HG02798 (cell line): ENCODE measurements around the gene TMEM234.
"Not testable (repeated sequence)": the region's sequence is repeated elsewhere in the genome, so short reads cannot be mapped to it uniquely, and the experiment has no call there.

Experiments used
- ATAC-seq: cut with Tn5 transposase; IDR thresholded peaks from one replicate; pipeline ENCODE4 v1.9.1; 2021; ENCODE audit warnings: mild to moderate bottlenecking; ENCODE audit not compliant: unreplicated experiment, poor library complexity

Gene TMEM234

DNA sequence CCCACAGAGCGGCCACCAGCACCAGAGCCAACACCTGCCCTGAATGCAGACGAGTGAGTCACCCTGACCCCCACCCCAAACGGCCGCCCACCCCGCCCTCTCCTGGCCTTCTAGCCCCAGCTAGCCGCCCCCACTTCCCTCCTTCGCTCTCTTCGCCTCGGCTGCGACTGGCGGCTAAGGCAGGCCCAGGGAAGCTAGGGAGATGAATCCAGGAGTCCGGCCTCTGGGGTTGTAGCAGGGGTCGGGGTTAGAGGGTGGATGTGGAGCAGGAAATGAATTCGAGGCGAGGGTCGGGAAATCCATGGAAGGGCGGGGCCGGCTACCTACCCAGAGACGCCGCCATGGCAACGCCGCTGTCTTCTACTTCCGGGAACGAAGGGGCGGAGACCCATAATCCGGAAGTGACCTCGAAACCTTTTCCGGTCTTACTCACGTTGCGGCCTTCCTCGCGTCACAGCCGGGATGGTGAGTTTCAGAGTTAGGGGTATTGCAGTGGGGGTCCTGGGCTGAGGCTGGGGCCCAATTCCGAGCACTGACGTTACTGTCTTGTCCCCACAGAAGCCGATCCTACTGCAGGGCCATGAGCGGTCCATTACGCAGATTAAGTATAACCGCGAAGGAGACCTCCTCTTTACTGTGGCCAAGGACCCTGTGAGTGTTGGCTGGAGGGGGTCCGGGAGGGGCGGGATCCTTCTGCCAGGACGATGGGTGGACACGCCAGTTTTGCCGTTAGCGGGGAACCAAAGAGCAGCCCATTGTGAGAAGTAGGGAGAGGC lies at the start of gene TMEM234, which contains the start of gene EIF3I:
TSS of gene TMEM234 (minus strand) at position 374 of the 776 bp plus-strand sequence. CDS start at position 343, 31 bp downstream.
TSS of gene EIF3I (plus strand) at position 428 of the 776 bp plus-strand sequence. CDS start at position 463, 35 bp downstream.
- ATAC-seq = peak; percentile 95

DNA sequence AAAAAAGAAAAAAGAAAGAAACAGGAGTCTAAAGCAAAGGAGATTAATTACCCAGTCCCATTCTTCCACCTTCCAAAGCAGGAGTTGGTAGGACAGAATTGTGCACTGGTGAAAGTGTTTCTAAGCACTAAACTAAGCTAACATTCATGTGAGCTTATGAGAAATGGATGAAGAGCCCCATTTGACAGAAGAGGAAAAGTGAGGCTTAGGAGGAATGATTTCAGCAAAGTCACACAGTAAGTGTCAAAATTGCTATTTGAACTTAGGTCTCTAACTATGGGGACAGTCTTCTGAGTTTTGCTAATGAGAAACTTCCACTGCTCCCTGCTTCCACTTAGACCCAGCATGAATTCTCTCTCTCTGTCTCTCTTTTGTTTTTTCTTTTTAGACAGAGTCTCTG lies 47.6 kb upstream of the TMEM234 start:
- ATAC-seq = no peak

- ATAC-seq = no peak
Observed at GRCh38 chr1:32266921-32267591, 44.9 kb upstream of the TMEM234 start.

DNA sequence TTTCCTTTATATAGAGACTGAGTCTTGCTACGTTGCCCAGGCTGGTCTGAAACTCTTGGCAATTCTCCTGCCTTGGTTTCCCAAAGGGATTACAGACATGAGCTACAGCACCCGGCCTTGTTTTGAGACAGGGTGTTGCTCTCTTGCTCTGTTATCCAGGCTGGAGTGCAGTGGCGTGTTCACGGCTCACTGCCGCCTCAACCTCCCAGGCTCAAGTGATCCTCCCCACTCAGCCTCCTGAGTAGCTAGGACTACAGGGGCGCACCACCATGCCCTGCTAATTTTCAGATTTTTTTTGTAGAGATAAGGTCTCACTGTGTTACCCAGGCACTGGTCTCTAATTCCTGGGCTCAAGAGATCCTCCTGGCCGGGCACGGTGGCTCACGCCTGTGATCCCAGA lies 43.7 kb upstream of the TMEM234 start:
- ATAC-seq = no peak

DNA sequence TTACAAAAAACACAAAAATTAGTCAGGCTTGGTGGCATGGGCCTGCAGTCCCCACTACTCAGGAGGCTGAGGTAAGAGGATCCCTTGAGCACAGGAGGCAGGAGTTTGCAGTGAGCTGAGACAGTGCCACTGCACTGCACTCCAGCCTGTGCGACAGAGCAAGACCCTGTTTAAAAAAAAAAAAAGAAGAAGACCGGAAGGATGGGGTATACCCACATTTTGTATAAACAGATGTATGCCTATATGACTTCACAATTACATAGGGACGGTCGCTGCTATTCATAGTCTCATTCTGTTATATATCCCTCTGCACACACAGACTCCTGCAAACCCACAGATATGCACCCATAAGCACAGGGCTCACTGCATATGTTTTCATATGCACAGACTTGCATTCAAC lies 41.6 kb upstream of the TMEM234 start:
- ATAC-seq = no peak

GRCh38 chr1:32263236-32263593 lies 41.1 kb upstream of the TMEM234 start:
- not testable (repeated sequence) for ATAC-seq

- no peak for ATAC-seq
Observed at GRCh38 chr1:32257227-32257508, 35.0 kb upstream of the TMEM234 start.

DNA sequence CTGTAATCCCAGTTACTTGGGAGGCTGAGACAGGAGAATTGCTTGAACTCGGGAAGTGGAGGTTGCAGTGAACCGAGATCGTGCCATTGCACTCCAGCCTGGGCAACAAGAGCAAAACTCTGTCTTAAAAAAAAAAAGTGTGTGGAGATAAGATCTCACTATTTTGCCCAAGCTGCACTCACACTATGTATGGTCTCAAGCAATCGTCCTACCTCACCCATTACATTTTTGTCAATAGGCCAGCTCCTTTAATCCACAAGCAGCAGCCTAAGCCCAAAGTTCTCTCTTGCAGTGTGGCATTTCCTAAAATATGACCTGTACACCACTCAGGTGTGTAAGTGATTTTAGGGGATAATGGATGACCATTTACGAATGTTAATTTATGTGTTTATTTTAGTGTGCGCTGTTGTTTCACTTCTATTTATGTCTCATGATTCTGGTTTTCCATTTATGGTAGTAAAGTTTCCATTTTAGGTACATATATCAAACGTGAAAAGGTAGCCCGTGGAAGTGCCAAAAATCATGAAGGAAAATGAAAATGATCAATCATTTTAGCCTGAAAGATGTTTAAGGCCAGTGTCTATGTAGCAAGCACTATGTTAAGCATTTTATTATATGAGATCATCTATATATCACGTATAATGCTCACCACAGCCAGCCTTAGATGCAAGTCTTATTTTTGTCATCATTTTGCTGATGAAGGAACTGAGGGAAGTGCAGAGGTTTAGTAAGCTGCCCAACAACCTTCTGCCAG lies 34.5 kb upstream of the TMEM234 start:
- ATAC-seq = no peak

DNA sequence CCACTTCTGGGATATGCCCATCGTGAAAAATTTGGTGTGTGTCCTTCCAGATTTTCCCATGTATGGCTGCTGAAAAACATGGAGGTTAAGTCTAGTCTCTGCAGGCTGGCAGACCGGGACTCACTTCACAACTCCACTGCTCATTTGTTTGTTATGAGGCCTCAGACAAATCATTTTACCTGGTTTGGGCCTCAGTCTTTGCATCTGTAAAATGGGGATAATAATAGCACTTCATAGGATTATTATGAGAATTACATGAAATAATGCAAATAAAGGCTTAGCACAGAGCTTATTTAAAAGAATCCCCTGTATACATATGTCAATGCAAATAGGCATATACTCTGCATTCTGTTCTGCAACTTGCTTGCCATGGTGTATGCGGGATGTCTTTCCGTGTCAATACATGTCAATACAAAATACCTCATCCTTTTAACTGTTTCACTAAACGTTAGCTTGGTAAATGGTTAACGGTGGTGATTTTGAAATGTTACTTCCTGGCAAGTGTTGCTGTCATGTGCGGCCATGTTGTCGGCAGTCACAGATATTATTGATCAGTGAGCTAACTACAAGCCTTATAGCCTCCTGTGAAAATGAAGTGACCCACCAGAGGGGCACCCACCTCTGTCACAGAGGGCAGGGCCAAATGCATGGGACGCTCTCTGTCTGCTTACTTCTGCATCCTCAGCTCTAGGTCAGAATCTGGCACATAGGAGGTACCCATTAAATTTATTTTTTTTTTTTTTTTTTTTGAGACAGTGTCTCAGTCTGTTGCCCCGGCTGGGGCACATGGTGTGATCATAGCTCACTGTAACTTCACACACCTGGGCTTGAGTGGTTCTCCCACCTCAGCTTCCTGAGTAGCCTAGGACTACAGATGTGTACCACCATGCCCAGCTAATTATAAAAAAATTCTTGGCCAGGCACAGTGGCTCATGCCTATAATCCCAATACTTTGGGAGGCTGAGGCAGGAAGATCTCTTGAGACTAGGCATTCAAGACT lies 33.2 kb upstream of the TMEM234 start:
- ATAC-seq = no peak

DNA sequence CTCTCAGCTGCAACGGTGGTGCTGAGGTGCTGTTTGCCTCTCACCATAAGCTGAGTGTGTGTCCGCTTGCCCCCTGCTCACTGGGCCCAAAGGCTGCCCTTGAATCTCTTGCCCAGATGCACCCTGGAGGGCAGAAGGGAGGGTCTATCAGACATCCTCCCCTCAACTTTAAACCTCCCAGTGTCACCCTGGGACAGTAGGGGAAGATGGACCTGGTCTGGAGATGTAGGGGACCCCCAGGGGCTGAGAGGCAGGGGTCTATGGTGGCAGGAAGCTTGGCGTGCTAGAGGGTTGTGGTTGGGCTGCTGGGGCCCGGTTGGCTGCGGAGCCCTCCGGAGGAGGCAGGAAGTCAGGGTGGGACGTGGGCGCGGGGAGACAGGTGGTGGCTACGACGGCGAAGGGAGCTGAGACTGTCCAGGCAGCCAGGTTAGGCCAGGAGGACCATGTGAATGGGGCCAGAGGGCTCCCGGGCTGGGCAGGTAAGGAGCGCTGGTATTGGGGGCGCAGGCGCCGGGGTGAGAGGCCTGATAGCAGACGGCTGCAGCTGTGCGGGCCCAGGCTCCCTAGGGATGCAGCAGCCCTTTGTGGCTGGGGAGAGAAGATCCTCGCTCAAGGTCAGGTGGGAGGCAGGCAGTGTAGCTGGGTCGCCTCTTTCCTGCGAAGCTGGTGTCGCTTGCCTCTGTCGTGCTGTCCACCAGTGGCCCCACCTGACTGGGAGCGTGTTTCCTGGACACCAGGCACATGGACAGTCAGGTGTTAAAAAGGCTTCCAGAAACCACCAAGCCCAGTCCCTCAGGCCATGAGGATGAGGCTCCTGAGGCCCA lies 29.0 kb upstream of the TMEM234 start, which contains the start of gene LCK:
TSS of gene LCK (plus strand) at position 373 of the 824 bp plus-strand sequence. CDS start 23,065 bp downstream, outside the sequence.
- no peak for ATAC-seq

DNA sequence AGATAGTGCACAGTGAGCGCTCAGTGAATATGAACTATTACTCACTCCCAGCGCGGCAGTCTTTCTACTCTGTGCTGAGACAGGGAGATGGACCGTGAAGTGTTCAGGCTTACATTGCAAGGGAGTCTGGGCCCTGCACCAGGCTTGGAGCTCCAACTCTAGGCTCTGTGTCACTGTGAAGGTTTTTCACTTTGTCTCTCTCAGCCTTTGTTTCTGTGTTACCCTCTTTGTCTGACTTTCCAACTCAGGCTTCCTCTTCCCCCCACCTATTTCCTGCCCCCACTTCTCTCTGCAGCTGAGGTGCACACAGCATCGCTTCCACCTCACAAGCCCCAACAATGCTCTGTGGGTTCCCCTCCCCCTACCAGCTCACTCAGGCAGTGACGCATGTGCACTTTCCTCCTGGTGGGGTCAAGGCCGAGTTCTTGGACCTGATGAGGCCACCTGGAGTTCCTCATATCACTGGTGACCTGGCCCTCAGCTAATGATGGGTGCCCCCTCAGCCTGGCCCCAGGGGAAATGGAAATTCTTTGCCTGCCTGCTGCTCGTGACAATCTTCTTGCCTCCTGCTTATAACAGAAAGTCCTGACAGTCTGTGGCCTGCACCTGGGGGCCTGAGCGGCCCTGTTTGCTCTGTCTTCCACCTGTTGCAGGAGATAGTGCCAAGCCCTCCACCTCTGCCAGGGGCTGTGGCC lies 27.8 kb upstream of the TMEM234 start:
- ATAC-seq = peak; percentile 57

DNA sequence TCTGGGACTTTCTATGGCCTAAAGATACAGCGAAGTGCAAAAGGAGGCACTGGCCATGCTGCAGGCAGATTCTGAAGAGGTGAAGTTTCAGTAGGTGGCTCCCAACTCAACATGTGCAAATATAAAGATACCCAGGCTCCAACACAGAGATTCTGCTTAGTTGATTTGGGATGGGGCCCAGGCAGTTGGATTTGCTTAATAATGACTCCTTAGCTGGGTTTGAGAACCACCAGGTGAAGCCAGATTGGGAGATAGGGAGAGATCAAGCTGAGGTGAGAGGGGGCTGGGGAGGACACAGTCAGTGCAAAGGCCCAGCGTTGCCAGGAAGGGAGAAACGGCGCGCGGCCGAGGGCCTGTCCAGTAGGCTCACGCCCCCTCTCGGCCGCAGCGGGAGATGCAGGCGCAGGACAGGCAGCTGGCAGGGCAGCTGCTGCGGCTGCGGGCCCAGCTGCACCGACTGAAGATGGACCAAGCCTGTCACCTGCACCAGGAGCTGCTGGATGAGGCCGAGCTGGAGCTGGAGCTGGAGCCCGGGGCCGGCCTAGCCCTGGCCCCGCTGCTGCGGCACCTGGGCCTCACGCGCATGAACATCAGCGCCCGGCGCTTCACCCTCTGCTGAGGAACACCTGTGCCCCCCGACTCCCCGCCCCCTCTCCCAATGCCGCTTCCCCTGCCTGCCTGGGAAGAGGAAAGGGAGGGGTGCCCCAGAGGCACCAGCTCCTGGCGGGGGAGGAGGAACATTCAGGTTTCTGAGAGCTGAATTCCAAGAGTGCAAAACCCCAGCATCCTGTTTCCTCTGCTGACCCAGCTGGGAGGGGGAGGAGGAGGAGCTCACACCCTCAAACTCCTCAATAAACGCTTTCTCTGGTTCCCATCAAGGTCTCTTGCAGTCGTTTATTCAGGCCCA lies 26.1 kb upstream of the TMEM234 start:
- ATAC-seq = peak; percentile 43

- ATAC-seq = no peak
Observed at GRCh38 chr1:32247452-32247851, 25.3 kb upstream of the TMEM234 start.

DNA sequence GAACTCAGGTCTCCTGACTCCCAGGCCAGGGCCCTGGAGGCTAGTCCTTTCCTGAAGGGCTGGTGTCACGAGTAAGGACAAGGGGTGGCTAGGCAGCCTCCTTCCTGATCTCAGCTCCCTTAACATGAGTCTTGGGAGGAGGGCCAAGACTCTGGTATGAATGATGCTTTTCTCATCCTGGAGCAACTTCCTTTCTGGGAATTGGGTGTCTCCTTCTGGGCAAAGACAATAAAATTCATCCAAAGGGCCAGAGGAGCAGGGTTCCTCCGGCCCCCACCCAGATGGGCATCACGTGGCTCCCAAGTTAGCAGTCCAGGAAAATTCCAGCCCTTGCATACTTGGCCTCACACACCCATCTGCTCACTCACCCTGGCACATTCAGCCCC lies 24.7 kb upstream of the TMEM234 start, which contains the start of gene FAM167B:
TSS of gene FAM167B (plus strand) at position 335 of the 386 bp plus-strand sequence. CDS start 200 bp downstream, outside the sequence.
- no peak for ATAC-seq

DNA sequence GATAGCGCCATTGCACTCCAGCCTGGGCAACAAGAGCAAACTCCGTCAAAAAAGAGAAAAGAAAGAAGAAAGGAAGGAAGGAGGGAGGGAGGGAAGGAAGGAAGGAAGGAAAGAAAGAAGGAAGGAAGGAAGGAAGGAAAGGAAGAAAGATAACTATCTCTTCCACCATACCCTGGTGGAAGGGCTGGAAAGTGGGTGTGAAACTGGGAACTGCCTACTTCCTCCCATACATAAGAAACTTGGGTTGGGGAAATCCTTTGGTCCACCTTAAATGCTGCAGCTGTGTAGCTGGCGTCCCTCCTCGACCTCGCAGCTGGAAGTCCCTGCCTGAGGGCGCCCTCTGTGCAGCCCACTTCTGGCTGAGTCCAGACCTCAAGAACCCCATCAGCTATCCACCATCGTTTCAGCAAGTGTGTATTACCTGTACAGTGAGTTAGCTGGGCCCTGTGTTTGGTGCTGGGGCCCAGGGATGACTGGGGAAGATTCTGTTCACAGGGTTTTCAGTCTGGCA lies 20.2 kb upstream of the TMEM234 start:
- no peak for ATAC-seq

DNA sequence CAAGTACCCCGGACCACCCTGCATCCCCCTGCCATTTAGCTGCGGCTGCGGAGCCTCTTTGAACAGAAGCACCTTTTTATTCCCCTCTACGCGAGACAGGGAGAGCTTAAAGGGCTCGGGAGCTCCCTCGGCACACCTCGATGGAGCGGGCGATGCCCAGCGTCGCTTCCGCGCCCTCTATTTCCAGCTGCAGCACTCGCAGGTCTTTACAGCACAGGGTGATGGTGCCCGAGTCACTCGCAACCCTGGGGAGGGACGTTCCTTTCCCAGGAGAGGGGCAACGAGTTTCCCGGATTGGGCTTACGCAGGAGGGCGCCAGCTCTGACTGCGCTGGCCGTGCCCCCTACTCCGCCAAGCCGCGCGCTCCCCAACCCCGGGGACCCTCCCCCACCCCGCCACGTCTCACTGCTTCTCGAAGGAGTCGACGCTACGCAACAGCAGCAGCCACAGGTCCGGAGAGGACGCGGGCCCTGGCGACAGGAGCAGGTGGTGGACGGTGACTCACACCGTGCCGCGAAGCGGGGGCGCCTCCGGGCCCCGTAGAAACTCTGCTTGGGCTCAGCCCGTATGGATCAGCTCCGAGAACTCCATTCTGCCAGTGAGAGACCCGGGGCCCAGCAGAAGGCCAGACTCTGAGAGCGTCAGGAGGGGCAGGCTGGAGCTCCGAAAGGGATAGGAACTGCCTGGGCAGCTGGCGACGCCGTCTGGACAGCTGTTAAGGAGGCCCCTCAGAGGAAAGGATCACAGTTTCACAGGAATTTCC lies 19.0 kb upstream of the TMEM234 start:
- peak; percentile 43 for ATAC-seq
